OCI-LY7 (cell line): ENCODE results near the gene REEP3. TPM values are rescaled to one million over a fixed set of nuclear protein-coding genes. Genes with fewer than 3 reads are reported as not detected.

Experiments used
- BruUV-seq: library from RNA; stranded (reverse); fragments of 400-500 nt; replicated peaks from 2 replicates; lab custom pipeline; 2021; lab: Mats Ljungman, UMichigan
- CTCF ChIA-PET: fragments of 300-600 bp; sonication (Branson Sonifier 250); formaldehyde crosslinking; loops from one replicate; lab custom pipeline; 2022; ENCODE audit warnings: antibody characterized with exemption; ENCODE audit not compliant: unreplicated experiment; lab: Charles Lee
- POLR2A ChIA-PET: fragments of 300-600 bp; sonication (Branson Sonifier 250); formaldehyde crosslinking; loops from one replicate; lab custom pipeline; 2022; ENCODE audit warnings: antibody characterized with exemption; lab: Charles Lee
- DNase-seq: peaks from one replicate; pipeline ENCODE4 v3.0.0-alpha.2; 2015; ENCODE audit warnings: low spot score
- H2AFZ ChIP-seq: fragments of 200-600 bp; sonication (generic), shearing (Covaris generic); 2 replicates; pipeline ENCODE4 v1.6.1; 2014; ENCODE audit warnings: mild to moderate bottlenecking, antibody characterized with exemption, low read length, moderate library complexity
- H3K27ac ChIP-seq: fragments of 200-600 bp; sonication (generic); 2 replicates; pipeline ENCODE4 v1.5.1; 2014; ENCODE audit warnings: mixed run types, low read depth, mild to moderate bottlenecking, moderate library complexity, low read length, inconsistent platforms; ENCODE audit not compliant: poor library complexity, severe bottlenecking
- H3K36me3 ChIP-seq: fragments of 200-600 bp; sonication (generic); 2 replicates; pipeline ENCODE4 v1.6.1; 2014; ENCODE audit warnings: mild to moderate bottlenecking, antibody characterized with exemption, low read length, moderate library complexity, mixed read lengths; ENCODE audit not compliant: insufficient read depth
- H3K4me1 ChIP-seq: fragments of 200-600 bp; sonication (generic); 2 replicates; pipeline ENCODE4 v1.5.1; 2014; ENCODE audit warnings: mild to moderate bottlenecking, low read length; ENCODE audit not compliant: insufficient read depth, poor library complexity, severe bottlenecking
- H3K4me2 ChIP-seq: fragments of 200-600 bp; sonication (generic); 2 replicates; pipeline ENCODE4 v1.6.1; 2014; ENCODE audit warnings: mild to moderate bottlenecking, low read length
- H3K4me3 ChIP-seq: fragments of 200-600 bp; sonication (generic); 2 replicates; pipeline ENCODE4 v1.5.1; 2014; ENCODE audit warnings: mild to moderate bottlenecking, low read depth, low read length; ENCODE audit not compliant: poor library complexity, severe bottlenecking
- H3K79me2 ChIP-seq: fragments of 200-600 bp; sonication (generic); 2 replicates; pipeline ENCODE4 v1.6.1; 2016; ENCODE audit warnings: low read depth, mild to moderate bottlenecking, low read length, moderate library complexity, mixed read lengths; ENCODE audit not compliant: insufficient read depth
- H3K9me2 ChIP-seq: fragments of 200-600 bp; sonication (generic); 2 replicates; pipeline ENCODE4 v1.6.1; 2016; ENCODE audit warnings: mild to moderate bottlenecking, low read length, mixed read lengths; ENCODE audit not compliant: insufficient read depth
- H3K9me3 ChIP-seq: fragments of 200-600 bp; sonication (generic); 2 replicates; pipeline ENCODE4 v1.6.1; 2014; ENCODE audit warnings: mild to moderate bottlenecking, mixed run types, low read length, mixed read lengths
- H4K20me1 ChIP-seq: fragments of 200-600 bp; sonication (generic); 2 replicates; pipeline ENCODE4 v1.6.1; 2014; ENCODE audit warnings: mild to moderate bottlenecking, antibody characterized with exemption, low read length, moderate library complexity, mixed read lengths; ENCODE audit not compliant: insufficient read depth
- EZH2phosphoT487 ChIP-seq: fragments of 200-600 bp; sonication (generic); IDR thresholded peaks from 2 replicates; pipeline ENCODE4 v1.6.1; 2018; ENCODE audit warnings: low read depth, borderline replicate concordance, mild to moderate bottlenecking, mixed run types, antibody characterized with exemption, low read length, moderate library complexity, mixed read lengths
- intact Hi-C: fragments of 100-400 bp; cut with micrococcal nuclease; formaldehyde crosslinking; loops from one replicate; pipeline ENCODE4 v1.10.0; 2022; ENCODE audit not compliant: unreplicated experiment
- total RNA-seq, 2 experiments: library from RNA; depleted of rRNA in 1 of 2; stranded (reverse); fragments of >200 nt in 1 of 2; shearing (Covaris generic) in 1 of 2; gene quantifications; 2 replicates each; pipeline ENCODE4 v1.2.3, GENCODE V29; 2014 to 2022
- TF ChIP-seq, protein P1 (sequence below): fragments of 200-600 bp; sonication (generic); conservative IDR thresholded peaks from 2 replicates; pipeline ENCODE4 v1.5.1; 2014; ENCODE audit warnings: mild to moderate bottlenecking, antibody characterized with exemption, low read length, moderate library complexity, mixed read lengths

Gene REEP3
- total RNA-seq, 2 experiments from 2014 or later = 3.6 to 11.0 TPM

DNA sequence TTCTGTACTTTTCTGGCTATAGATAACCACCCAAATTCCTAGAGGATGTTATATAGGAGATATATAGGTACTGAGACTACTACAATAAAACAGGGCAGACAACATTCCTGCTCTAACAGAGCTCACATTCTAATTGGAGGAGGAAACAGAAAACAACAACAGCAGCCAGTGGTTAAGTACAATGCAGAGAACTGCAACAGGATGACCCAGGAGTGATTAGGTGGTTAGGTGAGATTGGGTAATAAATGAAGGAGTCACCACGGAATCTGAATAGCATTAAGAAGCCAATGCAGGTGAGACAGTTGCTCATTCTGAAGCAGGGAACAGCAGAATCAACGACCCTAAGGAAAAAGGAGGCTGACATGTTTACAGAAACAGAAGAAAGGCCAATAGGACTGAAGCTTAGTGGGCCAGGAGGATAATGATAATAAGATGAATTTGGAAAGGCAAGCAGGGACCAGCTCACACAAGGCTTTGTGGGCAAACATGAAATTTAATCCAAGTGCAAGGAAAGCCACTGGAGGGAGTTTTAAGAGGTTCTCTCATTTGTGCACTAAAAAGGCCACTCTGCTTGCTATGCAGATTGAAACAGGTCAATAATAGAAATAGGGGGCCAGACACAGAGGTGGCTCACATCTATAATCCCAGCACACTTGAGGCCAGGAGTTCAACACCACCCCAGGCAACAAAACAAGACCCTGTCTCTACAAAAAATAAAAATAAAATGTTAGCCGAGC, 16.9 kb upstream of the REEP3 start:
- H3K4me2 ChIP-seq = no peak overlapping the region
- H3K9me2 ChIP-seq = no peaks in the 10 kb centered on the region
- no peak overlapping the region for H3K27ac ChIP-seq
- BruUV-seq = no TSS peak
- DNase-seq = no peak
- H3K9me3 ChIP-seq = no peaks in the 10 kb centered on the region
- H3K4me3 ChIP-seq = no peak overlapping the region
- TF ChIP-seq EZH2phosphoT487 = no peak
- TF ChIP-seq, protein P1, sequence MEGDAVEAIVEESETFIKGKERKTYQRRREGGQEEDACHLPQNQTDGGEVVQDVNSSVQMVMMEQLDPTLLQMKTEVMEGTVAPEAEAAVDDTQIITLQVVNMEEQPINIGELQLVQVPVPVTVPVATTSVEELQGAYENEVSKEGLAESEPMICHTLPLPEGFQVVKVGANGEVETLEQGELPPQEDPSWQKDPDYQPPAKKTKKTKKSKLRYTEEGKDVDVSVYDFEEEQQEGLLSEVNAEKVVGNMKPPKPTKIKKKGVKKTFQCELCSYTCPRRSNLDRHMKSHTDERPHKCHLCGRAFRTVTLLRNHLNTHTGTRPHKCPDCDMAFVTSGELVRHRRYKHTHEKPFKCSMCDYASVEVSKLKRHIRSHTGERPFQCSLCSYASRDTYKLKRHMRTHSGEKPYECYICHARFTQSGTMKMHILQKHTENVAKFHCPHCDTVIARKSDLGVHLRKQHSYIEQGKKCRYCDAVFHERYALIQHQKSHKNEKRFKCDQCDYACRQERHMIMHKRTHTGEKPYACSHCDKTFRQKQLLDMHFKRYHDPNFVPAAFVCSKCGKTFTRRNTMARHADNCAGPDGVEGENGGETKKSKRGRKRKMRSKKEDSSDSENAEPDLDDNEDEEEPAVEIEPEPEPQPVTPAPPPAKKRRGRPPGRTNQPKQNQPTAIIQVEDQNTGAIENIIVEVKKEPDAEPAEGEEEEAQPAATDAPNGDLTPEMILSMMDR = no peak
- ChIA-PET CTCF (no interaction called here), POLR2A (interaction anchor here (0.7 kb wide), 1 partner anchor 279 kb away, joined by 3 read pairs; no protein-coding TSS in a partner anchor)
- intact Hi-C loops = no loop called here
- H4K20me1 ChIP-seq = 0 out of 2 replicates have a peak, but pooled peaks cover 8% of the 10 kb centered on the region
- H2AFZ ChIP-seq = no peak overlapping the region
- H3K79me2 ChIP-seq = peaks cover 3% of the 10 kb centered on the region
- no peaks in the 10 kb centered on the region for H3K4me1 ChIP-seq
- H3K36me3 ChIP-seq = no peaks in the 10 kb centered on the region

GRCh38 chr10:63505562-63505961, 15.6 kb upstream of the REEP3 start:
- no peaks in the 10 kb centered on the region for H3K4me1 ChIP-seq
- ChIA-PET CTCF (no interaction called here), POLR2A (interaction anchor here (0.7 to 1.7 kb wide), 3 partner anchors 13 to 237 kb away, joined by 3 to 7 read pairs (median 3); partner anchors contain the start of gene REEP3)
- no peak for DNase-seq
- no peak overlapping the region for H2AFZ ChIP-seq
- H3K4me3 ChIP-seq = no peak overlapping the region
- H3K9me2 ChIP-seq = no peaks in the 10 kb centered on the region
- H3K36me3 ChIP-seq = no peaks in the 10 kb centered on the region
- no peak for TF ChIP-seq EZH2phosphoT487
- TF ChIP-seq, protein P1 = no peak
- no peaks in the 10 kb centered on the region for H3K9me3 ChIP-seq
- no TSS peak for BruUV-seq
- peaks cover 6% of the 10 kb centered on the region for H3K79me2 ChIP-seq
- H3K4me2 ChIP-seq = no peak overlapping the region
- intact Hi-C loops = no loop called here
- 0 out of 2 replicates have a peak, but pooled peaks cover 8% of the 10 kb centered on the region for H4K20me1 ChIP-seq
- no peak overlapping the region for H3K27ac ChIP-seq

DNA sequence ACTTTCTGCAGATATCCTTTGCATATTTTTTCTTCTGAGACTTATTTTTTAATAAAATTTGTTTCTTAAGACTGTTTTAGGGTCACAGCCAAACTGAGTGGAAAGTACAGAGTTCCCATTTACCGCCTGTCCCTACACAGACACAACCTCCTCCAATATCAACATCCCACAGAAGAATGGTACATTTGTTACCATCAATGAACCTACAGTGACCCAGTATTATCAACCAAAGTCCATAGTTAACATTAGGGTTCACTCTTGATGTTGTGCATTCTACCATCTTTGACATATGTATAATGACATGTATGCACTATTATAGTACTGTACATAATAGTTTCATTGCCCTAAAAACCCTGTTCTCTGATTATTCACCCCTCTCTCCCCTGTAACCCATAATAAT, 14.6 kb upstream of the REEP3 start:
- H3K9me3 ChIP-seq = no peaks in the 10 kb centered on the region
- BruUV-seq = no TSS peak
- no peaks in the 10 kb centered on the region for H3K36me3 ChIP-seq
- POLR2A ChIA-PET = interaction anchor here (1.3 to 1.7 kb wide), 3 partner anchors 10 to 14 kb away, joined by 3 to 7 read pairs (median 5); partner anchors contain the start of gene REEP3
- no peaks in the 10 kb centered on the region for H3K9me2 ChIP-seq
- CTCF ChIA-PET = no interaction called here
- intact Hi-C loops = no loop called here
- TF ChIP-seq EZH2phosphoT487 = no peak
- TF ChIP-seq, protein P1 = no peak
- no peak overlapping the region for H3K4me2 ChIP-seq
- H3K4me3 ChIP-seq = no peak overlapping the region
- peaks cover 9% of the 10 kb centered on the region for H3K79me2 ChIP-seq
- H4K20me1 ChIP-seq = 0 out of 2 replicates have a peak, but pooled peaks cover 8% of the 10 kb centered on the region
- H3K4me1 ChIP-seq = no peaks in the 10 kb centered on the region
- no peak overlapping the region for H2AFZ ChIP-seq
- no peak for DNase-seq
- H3K27ac ChIP-seq = no peak overlapping the region
